ENCODE results near the gene MBOAT1.
"Not testable (repeated sequence)": the region's sequence is repeated elsewhere in the genome, so short reads cannot be mapped to it uniquely, and the experiment has no call there.

MBOAT1 gene

DNA sequence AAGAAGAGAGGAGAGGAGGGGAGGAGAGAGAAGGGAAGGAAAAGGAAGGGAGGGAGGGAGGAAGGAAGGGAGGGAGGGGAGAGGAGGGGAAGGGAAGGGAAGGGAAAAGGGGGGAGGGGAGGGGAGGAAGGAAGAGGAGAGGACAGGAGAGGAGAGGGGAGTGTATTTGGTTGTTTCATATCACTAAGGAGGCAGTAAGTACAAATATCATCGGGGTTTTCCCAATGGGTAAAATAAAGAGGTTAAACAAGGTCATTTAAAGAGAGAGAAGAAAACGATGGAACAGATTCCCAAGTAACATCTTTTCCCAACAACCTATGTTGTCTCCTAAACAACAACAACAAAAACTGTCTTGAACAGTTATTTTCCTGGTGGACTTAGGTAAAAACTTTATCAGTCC is 43.6 kb downstream of the MBOAT1 start:
- DNase-seq, result no peak

DNA sequence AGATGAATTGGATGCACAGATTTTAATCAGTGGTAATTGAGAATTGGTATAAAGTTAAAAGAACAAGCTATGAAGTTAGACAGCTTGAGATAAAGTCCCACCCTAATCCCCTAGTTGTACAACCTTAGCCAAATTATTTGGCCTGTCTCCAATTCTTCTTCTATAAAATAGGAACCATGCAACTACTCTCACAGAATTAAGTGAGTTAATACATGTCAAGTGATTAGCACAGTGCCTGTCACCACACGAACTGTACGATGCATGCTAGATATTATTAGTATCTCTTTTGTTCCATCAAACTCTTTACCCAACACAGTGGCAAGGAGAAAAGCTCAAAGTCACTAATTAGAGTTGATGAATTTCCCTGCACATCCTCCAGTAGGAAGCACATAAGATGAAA is 44.7 kb downstream of the MBOAT1 start:
- no peak for DNase-seq

DNA sequence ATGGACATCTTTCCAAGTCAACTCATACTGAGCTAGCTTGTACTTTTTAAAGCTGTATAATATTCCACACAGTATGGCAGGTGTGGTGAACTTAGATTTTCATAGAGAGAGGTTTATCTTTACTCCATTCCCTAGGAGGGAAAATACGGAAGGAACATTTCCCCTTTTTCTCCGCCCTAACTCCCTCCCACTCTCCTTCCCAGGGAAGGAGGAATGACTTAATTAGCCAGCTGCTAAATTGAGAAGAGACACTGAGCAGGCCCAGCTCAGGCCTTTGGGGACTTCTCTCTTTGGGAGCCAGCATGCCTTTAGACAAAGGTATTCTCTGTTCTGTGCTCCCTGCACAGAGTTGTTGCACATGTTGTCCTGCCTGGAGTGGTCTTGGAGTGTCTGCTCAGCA is 46.1 kb downstream of the MBOAT1 start:
- no peak for DNase-seq

DNA sequence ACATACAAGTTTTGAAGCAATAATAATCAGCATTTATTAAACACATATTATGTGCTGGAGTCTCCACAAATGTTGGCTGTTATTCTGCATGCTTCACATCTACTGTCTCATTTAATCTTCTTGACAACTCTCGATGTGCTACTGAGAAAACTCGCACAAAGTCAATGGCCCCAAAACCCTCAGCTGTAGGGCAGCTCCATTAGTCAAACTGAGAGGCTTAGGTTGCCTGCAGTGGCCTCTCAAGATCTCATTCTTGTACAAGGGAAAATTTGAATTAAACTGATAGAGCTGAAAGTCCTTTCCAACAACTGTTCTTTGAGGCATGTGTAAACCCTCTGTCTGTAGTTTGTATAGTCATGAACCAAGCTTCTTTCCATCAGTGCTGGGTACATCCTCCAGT is 49.8 kb downstream of the MBOAT1 start:
- no peak for DNase-seq

DNA sequence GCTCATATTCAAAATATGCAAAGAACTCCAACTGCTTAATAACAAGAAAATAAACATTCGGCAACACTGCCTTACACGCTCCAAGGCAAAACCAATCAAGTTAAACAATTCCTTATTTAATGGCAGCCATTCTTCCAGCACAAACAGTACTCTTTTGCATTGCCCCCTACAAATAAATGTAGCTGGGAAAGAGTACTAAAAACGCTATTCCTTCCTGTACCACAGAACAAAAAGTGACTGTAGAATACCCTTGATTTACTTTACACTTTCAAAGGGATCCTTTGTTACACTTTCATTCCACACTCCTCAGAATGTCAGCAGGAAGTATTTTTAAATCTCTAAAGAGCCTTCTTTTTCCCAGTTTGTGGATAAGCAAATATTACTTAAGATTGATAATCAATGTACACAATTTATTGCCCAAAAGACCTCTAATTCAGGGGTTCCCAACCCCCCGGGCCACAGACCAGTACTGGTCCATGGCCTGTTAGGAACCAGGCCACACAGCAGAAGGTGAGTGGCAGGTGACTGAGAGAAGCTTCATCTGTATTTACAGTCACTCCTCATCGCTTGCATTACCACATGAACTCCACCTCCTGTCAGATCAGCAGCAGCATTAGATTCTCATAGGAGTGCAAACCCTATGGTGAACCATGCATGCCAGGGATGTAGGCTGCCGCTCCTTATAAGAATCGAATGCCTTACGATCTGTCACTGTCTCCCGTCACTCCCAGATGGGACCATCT is 51.6 kb downstream of the MBOAT1 start:
- no peak for DNase-seq

DNA sequence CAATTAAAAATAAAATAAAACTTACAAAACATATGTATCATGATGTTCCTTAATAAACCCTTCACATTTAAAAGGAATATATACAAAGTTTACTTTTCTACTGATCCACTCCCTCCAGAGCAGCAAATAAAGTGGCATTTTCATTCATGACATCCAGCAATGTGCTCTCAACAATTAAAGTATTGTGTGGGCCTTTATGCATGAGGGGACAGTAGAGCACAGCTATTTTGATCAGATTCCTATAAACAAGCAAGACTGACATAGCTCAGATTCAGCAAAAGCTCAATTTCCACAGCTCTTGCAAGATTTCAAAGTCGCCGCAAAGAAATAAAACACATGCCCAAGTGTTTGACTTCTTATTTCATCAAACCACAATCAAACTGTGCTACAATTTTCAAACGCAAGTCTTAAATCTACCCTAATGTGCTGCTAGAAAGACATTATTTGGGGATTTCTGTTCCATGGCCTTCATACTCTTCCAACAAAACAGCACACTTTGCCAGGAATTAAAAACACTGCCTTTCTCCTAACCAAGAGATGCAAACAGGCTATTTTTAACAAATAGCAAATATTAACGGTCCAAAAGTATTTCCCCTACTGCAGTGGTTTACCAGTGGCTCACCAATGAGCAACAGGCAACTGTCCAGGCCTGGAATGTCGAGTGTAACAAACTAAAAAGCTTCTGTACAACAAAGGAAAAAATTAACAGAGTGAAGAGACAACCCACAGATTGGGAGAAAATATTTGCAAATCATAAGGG is 52.3 kb downstream of the MBOAT1 start:
- no peak for DNase-seq

DNA sequence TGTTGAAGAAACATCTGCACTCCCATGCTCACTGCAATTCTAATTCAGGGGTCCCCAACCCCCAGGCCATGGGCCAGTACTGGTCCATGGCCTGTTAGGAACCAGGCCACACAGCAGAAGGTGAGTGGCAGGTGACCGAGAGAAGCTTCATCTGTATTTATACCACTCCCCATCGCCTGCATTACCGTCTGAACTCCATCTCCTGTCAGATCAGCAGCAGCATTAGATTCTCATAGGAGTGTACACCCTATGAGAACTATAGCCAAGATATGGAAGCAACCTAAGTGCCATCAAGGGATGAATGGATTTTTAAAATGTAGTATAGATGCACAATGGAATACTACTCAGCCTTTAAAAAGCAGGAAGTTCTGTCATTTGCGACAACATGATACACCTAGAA is 53.2 kb downstream of the MBOAT1 start:
- no peak for DNase-seq

DNA sequence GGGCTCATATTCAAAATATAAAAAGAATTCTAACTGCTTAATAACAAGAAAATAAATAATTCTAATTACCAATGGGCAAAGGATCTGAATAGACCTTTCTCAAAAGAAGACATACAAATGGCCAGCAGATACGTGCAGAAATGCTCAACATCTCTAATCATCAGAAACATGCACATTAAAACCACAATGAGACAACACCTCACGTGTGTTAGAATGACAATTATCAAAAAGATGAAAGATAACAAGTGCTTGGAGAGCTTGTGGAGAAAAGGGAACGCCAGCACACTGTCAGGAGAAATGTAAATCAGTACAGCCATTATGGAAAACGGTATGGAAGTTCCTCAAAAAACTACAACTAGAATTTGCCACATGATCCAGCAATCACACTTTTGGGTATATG is 53.6 kb downstream of the MBOAT1 start:
- DNase-seq, result no peak

DNA sequence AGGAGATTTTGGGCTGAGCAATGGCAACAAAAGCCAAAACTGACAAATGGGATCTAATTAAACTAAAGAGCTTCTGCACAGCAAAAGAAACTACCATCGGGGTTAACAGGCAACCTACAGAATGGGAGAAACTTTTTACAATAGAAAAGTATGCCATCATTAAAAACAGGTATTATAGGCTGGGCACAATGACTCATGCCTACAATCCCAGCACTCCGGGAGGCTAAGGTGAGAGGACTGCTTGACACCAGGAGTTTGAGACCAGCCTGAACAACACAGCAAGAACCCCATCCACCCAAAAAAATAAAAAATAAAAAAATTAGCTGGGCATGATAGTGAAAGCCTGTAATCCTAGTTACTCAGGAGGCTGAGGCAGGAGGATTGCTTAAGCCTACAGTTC is 55.4 kb downstream of the MBOAT1 start:
- no peak for DNase-seq

DNA sequence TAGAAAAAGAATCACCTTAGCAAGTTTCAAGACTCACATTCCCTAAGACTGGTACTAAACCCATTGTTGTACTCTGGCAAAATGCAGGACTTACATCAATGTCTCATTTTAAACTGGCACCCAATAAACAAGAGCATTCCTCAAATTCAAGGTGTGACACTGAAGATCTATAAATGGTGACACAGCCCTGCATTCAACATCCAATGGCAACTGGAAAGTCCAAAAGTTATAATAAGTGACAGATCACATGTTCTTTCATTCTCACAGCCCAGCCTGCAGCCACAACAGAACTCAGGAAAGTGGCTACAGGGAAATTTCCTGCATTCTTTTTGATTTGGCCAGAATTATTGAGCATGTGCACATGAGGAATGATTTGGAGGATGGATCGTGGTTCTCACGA is 57.5 kb downstream of the MBOAT1 start:
- no peak for DNase-seq

DNA sequence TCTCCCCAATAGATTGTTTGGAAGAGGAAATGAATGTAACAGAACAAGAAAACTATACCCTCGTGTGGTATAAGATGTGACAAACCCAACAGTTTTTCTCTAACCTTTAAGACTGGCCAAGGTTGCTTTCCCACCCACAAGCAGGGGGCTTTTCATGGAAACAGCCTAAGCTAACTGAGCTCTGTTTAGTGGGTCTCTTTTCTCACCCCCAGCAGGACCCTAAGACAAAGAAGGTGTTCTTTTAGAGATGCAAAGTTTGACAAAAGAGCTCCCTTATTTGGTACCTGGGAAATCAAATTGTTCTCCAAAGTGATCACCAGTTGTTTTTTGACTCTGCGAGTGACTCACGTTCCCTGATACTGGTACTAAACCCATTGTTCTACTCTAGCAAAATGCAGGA is 59.1 kb downstream of the MBOAT1 start:
- DNase-seq, result no peak

DNA sequence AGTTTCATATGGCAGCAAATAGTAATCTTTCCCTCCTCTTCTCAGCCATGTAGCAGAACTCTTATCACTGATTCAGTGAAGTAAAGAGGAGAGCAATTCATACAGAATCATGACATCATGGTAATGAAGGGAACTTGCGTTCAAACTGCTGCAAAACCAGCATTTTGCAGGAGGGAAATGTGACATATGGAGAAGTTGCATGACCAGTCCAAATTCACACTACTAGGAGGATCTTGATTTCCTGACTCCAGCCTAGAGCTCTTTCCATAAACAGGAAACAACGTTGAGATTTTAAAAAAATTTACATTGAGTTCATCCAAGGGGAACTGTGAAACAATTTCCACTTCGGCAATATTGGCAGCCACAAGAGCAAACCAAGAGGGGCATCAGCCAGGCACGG is 63.8 kb downstream of the MBOAT1 start:
- DNase-seq, result no peak

DNA sequence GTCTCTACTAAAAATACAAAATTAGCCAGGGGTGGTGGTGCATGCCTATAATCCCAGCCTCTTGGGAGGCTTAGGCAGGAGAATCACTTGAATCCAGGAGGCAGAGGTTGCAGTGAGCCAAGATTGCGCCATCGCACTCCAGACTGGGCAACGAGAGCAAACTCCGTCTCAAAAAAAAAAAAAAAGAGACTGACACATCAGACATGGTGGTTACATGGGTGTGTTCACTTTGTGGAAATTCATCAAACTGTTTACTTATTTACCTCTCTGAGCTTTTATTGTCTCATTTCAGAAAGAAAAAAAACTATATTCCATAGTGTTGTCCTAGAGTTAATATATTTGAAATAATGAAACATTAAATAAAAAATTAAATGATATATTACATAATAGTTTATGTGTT is 64.8 kb downstream of the MBOAT1 start:
- DNase-seq, result no peak

DNA sequence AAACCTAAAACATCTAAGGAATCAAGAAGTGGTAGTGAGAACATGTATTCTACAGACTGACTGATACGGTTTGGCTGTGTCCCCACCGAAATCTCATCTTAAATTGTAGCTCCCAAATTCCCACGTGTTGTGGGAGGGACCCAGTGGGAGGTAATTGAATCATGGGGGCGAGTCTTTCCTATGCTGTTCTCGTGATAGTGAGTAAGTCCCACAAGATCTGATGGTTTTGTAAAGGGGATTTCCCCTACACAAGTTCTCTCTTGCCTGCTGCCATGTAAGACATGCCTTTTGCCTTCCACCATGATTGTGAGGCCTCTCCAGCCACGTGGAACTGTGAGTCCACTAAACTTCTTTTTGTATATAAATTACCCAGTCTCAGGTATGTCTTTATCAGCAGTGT is 65.4 kb downstream of the MBOAT1 start:
- not testable (repeated sequence) for DNase-seq

DNA sequence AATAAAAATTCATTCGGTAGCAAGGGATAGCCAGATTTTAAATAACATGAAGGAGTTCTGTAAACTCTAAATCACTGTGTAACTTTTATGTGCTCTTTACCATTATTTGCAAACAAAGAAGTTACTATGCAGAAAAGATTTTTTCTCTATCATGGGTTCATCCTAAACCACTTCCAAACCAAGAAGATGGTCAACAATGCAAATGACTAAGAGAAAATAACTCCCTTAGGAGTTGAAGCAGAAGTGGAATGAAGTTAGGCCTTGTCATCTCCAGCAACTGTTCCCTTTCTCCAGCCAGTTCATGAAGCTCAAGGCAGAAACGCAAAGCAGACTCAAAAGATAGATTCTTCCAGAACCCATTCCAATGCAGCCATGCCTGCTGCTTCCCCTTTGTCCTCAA is 66.0 kb downstream of the MBOAT1 start:
- DNase-seq, result no peak

DNA sequence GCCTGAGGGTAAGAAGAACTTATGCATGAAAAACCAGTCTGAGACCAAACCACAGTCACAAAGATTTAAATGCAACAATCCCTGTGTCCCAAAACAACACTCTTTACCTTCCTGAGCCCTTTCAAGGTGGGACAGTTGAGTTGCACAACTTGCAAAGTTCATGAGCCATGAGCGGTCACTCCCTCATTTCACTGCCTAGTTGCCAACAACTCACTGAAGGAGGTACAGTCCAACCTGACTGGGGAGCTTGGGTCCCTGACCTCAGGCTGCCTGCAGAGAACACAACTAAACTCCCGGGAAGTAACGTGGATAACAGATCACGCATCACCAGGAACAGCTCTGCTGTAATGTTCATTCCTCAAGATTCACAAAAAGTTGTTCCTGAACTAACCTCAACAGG is 69.4 kb downstream of the MBOAT1 start:
- no peak for DNase-seq

DNA sequence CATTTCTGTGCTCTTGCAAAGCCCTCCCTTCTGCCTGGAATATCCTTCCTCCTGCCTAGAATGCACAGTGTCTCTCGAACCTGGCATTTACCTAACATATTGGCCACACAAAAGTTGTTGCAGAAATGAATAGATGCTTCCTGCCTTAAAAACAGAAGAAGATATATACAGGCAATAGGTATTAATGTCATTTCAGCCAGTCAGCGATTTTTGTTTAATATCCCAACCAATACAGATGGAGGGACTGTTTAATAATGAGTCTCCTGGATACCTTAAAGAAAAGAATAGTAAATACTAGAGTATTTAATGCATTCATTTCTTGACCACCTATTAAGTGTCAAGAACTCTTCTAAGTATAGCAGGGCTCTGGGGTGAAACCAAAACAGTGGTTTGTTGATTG is 70.3 kb downstream of the MBOAT1 start:
- DNase-seq, result no peak

DNA sequence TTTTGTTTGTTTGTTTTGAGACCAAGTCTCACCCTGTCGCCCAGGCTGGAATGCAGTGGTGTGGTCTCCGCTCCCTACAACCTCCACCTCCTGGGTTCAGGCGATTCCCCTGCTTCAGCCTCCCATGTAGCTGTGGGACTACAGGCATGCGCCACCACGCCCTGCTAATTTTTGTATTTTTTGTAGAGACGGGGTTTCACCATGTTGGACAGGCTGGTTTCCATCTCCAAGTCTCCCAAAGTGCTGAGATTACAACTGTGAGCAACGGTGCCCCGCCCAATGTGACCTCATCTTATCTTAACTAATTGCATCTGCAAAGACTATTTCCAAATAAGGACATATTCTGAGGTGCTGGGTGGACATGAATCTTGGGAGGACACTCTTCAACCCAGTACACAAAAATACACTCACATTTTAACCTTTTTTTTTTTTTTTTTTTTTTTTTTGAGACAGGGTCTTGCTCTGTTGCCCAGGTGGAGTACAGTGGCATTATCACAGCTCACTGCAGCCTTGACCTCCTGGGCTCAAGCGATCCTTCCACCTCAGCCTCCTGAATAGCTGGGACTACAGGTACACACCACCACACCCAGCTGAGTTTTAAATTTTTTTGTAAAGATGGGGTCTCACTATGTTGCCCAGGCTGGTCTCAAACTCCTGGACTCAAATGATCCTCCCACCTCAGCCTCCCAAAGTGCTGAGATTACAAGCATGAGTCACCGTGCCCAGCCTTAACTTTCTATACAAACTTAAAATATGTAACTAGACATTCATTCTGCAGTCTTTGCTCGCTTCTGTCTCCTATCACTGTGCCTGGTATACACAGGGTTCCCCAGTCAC is 72.9 kb downstream of the MBOAT1 start:
- not testable (repeated sequence) for DNase-seq

DNA sequence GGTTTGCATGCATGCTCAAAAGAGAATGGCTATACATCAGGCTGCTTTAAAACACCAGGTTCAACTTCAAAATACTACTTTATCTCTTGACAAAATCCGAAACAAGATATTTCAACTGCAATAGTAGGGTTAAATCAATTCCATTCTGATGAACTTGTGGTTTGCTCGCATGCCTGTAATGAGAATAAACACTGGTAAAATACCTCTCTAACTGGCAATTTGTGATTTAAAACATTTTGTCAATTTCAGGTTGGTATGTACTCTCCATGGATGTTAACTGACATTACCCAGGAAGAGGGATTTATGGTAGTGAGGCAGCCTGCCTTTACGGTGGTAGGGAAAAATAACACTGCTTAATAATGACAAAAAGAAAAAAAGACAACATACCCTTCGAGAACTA is 74.4 kb downstream of the MBOAT1 start:
- DNase-seq, result no peak

DNA sequence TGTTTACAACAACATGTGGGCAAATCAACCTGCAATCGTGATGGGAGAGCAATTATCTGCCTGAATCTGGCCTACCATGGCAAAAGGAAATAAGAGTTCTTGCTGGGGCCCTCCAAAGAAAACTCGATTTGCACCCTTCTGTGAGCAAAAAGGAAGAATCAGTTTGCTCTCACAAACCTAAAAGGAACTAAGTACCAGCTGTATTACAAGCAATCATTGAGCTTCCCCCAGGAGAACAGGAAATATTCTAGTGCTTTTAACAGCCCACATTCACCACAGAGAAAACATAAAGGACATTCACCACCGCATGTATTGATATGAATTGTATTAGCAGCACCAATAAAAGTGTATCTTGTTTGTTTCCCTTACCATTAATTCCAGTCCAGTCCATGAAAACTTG is 75.0 kb downstream of the MBOAT1 start:
- DNase-seq, result no peak

DNA sequence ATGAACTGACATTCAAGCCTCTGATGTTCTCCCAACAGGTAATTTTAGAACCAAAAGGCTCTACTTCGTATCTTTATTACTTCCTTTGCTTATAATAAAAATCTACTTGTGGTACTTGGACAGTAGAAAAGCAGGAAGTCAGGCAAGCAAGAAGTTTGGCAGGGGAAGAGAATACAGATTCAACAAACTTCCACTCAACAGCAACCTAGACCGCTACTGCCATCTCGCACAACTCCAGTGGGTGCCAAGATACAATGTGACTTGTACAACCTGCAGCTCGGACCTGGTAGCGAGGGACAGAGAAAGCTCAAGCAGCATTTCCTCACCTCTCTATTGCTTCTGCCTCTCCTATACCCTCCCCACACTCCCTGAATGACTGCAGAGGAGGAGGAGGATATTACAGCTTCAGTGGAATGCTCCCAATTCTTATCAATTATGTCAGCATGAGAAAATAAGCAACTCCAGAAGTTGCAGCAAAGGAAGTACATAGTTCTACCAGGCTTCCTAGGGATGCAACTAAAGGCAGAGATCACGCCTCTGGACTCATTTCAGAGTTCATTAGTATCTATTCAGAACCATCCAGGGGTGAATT is 76.5 kb downstream of the MBOAT1 start:
- no peak for DNase-seq

DNA sequence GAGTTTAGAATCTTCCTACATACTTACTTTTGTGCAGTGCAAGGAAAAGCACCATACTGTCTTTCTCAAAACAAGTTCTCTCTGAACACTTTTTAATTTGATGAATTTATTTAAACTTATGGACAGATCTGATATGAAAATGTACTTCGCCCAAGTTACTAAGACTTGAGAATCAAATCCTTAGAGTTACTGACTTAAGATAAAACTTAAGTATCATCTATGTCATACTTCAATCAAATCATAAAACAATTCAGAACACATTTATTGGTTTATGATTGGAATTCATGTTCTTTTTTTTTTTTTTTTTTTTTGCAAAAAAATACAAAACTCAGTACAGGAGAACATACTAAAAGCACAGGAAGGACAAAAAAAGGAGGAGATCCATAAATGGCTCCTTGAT is 77.7 kb downstream of the MBOAT1 start:
- DNase-seq, result no peak

DNA sequence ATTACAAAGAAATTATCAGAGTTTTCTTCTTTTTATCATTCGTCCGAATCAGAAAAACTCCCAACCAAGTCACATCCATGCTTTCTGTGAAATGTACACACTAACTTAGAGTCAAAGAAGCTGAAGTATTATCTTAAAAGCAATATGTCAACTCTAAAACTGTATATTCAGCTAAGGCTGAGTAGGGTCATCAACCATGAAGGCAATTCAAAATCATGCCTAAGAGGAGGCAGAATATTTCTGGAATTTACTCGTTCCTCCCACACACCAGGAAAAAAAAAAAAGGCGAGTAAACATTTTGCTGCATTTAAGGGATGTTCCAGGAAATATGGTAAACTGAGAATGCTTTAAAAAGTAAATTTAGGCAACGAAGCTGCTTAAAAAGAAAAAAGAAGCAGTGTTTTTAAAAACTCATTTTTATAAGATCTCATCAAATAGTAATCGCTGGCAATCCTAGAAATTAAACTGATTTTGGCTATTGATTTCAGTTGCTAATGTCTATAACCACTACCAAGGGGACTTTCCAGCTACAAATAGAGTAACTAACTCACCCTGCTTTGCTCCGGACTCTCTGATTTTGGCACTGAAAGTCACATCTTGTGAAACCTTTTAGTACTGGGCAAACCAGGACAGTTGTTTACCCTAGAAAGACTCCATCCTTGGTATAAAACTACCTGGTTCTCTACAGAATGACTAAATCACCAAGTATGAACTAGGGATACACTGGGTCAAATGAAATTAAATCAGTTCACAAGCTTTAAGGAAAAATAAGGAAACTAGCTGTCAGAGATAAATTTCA is 82.8 kb downstream of the MBOAT1 start:
- no peak for DNase-seq

Data from stimulated activated CD4-positive, alpha-beta T cell treated with anti-CD3 and anti-CD28 coated beads, Interleukin-12 subunit alpha, Interleukin-12 subunit beta, amount 100 ng/mL, for 4 hours (primary cell).